Fibroblast of mammary gland (primary cell): ENCODE results near the gene CRACDL.

Experiments used
- DNase-seq: peaks from one replicate; pipeline ENCODE4 v3.0.0-alpha.2; 2010; ENCODE audit warnings: low read depth
- H3K4me3 ChIP-seq: 2 replicates; pipeline ENCODE4 v1.5.1; 2011; ENCODE audit warnings: low read depth, mild to moderate bottlenecking, low read length, moderate library complexity; ENCODE audit not compliant: control insufficient read depth
- TF ChIP-seq, protein P1 (sequence below): conservative IDR thresholded peaks from 2 replicates; pipeline ENCODE4 v1.5.1; 2011; ENCODE audit warnings: low read depth, low read length, inconsistent platforms; ENCODE audit not compliant: control insufficient read depth, insufficient read depth

Gene CRACDL

GRCh38 chr2:98921062-98921461 is 15.0 kb downstream of the CRACDL start:
- H3K4me3 ChIP-seq = no peak overlapping the region
- no peak for DNase-seq
- TF ChIP-seq, protein P1, sequence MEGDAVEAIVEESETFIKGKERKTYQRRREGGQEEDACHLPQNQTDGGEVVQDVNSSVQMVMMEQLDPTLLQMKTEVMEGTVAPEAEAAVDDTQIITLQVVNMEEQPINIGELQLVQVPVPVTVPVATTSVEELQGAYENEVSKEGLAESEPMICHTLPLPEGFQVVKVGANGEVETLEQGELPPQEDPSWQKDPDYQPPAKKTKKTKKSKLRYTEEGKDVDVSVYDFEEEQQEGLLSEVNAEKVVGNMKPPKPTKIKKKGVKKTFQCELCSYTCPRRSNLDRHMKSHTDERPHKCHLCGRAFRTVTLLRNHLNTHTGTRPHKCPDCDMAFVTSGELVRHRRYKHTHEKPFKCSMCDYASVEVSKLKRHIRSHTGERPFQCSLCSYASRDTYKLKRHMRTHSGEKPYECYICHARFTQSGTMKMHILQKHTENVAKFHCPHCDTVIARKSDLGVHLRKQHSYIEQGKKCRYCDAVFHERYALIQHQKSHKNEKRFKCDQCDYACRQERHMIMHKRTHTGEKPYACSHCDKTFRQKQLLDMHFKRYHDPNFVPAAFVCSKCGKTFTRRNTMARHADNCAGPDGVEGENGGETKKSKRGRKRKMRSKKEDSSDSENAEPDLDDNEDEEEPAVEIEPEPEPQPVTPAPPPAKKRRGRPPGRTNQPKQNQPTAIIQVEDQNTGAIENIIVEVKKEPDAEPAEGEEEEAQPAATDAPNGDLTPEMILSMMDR = no peak

GRCh38 chr2:98917031-98917471 is 19.0 kb downstream of the CRACDL start:
- peak; percentile 94 for DNase-seq
- H3K4me3 ChIP-seq = no peak overlapping the region
- TF ChIP-seq, protein P1 = no peak

- peak; percentile 89 for DNase-seq
- H3K4me3 ChIP-seq = no peak overlapping the region
- TF ChIP-seq, protein P1 = no peak
Measured at GRCh38 chr2:98915751-98916358, 20.2 kb downstream of the CRACDL start.

- TF ChIP-seq, protein P1 = no peak
- DNase-seq = no peak
- H3K4me3 ChIP-seq = no peak overlapping the region
Measured at GRCh38 chr2:98914713-98915580, 21.1 kb downstream of the CRACDL start.

GRCh38 chr2:98913916-98914712 is 21.9 kb downstream of the CRACDL start:
- H3K4me3 ChIP-seq = no peak overlapping the region
- TF ChIP-seq, protein P1 = no peak
- DNase-seq = no peak
